GM21367 (cell line): Measurements from ENCODE around the gene SLCO1C1.

Experiments
- ATAC-seq: cut with Tn5 transposase; IDR thresholded peaks from one replicate; pipeline ENCODE4 v1.9.1; 2021; ENCODE audit not compliant: unreplicated experiment

Gene SLCO1C1

GRCh38 chr12:20792971-20793370 is 97.8 kb downstream of the SLCO1C1 start:
- ATAC-seq, result no peak

- no peak for ATAC-seq
Observed at GRCh38 chr12:20798554-20798953, 103.4 kb downstream of the SLCO1C1 start.

DNA sequence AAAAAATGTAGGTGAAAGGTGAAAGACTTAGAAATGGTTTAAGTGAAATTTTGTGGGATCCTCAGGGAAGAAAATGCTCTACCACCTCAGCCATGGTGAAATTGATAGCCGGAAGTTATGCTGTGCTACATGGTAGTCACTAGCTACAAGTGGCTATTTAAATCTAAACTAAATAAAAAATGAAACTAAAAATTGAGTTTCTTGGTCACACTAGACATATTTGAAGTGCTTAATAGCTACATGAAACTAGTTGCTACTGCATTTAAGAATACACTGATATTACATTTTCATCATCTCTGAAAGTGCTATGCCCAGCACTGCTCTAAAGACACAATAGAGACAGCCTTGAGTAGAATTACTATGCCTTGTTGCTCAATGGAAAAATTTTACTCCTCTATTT is 105.0 kb downstream of the SLCO1C1 start:
- no peak for ATAC-seq

DNA sequence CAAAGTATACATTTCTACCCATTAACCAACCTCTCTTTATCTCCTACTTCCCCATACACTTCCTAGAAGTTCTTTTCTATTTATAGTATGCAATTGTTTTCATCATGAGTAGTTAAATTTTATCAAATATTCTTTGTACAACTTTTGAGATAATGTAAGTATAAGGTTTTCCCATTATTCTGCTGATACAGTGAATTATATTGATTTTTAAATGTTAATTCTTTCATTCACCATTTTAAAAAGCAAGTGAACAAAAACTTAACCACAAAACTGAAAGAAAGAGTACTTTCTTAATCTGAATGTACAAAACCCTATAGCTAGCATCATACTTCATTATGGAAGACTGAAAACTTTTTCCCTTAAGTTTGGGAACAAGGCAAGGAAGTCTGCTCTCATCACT is 105.9 kb downstream of the SLCO1C1 start:
- no peak for ATAC-seq
